SK-N-MC (cell line): ENCODE measurements around the gene BCAS1.

Source experiments
- EZH2 ChIP-seq: fragments of 200-600 bp; sonication (generic); IDR thresholded peaks from one replicate; pipeline ENCODE4 v1.6.1; 2017; ENCODE audit warnings: antibody characterized with exemption
- FOXP2 ChIP-seq: optimal IDR thresholded peaks from 2 replicates; pipeline ENCODE3; 2011; ENCODE audit warnings: mild to moderate bottlenecking, moderate library complexity; ENCODE audit not compliant: insufficient read depth; ENCODE audit errors: extremely low read length, control extremely low read depth
- POLR2AphosphoS5 ChIP-seq: IDR thresholded peaks from 2 replicates; pipeline ENCODE4 v1.6.1; 2012; ENCODE audit warnings: mild to moderate bottlenecking, low read depth, low read length, borderline replicate concordance

GRCh38 chr20:53981752-53982437, 88.5 kb downstream of the BCAS1 start:
- TF ChIP-seq POLR2AphosphoS5 (no peak), EZH2 (no peak), FOXP2 (no peak)
